D341Med (cell line): ENCODE data around the gene NOM1.

Experiments
- DNase-seq: peaks from one replicate; pipeline ENCODE4 v3.0.0; 2012; ENCODE audit warnings: low spot score

The NOM1 gene

DNA sequence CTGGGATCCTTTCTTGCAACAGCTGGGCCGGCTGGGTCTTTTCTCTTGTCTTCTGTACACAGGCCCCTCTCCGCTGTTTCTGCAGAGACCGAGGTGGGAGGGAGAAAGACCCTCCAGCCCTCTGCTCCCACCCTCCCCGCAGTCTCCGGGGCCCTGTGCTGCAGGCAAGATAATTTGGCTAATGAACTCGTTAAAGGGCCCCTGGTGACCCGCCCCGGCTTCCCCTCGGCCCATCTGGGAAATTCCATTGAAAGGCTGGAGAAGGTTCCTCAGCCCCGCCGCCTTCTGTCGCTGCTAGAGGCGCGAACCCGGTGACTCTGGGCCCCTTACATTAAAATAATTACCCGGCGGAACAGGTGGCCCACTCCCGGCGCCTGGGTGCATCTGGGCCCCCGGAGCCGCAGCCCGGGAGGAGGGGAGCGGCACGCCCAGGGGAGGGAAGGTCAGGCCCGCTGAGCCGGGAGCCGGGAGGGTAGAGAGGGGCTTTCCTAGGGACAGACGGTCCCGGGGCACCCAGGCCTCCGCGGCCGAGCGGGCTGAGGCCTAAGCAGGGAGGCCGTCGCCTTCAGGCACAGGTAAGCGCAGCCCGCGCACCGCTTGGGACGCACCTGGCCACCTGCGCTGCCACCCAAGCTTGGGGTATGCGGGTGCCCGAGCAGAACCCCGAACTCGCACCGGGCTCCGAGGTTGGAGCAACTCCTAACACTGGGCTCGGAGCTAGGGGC, 68.3 kb downstream of the NOM1 start:
- DNase-seq = peak; percentile 54

DNA sequence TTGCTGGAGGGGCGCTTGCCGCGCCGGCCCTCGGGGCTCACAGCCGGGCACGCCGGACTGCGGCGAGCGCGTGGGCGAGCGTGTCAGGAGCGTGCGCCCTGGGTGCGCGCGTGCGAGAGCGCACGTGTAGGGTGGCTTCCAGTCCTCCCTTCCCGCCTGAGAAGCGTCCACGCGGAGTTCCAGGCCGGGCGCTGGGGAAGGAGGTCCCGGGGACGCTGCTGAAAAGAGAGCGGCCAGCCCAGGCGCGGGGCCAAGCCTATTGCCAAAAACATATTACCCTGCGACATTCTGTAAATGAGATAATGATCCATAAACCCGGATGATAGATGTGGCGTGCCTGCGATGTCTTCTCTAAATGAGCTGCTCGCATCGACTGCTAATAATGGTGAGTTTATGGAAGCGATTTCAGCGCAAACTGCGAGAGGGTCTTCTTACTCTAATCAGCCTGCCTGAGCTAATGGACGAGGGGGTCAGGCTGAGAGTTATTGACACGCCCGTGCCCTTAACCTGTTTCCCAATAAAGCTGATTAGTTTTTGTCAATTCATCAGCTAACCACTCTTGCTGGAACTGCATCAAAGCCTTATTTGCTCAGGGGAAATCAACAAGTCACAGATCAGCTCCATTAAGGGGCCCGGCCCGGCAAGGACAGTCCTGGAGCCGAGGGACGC, 69.0 kb downstream of the NOM1 start:
- peak; percentile 57 for DNase-seq

DNA sequence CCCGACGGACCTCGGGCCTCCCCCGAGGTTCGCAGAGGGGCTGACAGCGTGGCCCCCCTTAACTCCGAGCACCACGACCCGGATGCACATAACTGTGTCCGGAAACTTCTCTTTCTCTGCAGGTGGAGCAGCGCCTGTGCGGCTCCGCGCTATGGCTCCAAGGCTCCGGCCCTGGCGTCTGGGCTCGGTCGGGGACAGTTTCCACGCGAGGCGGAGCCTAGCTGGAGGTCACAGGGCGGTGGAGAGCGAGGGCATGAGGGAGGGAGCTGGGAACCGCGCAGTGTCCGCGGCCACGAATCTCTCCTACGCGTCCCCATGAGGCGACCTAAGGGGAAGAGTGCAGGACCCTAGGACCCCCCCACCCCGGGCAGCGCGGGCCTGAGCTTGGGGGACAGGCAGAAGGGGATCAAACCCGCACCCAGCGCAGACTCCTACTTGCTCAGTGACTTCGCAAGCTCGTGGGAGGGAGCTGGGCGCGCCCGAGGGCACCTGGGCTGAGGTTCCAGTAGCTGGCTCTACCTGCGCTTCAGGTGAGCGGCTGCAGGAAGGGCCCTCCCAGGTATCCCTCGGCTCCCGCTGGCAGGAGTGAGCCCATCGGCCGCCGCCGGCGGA, 69.6 kb downstream of the NOM1 start:
- DNase-seq = peak; percentile 47

DNA sequence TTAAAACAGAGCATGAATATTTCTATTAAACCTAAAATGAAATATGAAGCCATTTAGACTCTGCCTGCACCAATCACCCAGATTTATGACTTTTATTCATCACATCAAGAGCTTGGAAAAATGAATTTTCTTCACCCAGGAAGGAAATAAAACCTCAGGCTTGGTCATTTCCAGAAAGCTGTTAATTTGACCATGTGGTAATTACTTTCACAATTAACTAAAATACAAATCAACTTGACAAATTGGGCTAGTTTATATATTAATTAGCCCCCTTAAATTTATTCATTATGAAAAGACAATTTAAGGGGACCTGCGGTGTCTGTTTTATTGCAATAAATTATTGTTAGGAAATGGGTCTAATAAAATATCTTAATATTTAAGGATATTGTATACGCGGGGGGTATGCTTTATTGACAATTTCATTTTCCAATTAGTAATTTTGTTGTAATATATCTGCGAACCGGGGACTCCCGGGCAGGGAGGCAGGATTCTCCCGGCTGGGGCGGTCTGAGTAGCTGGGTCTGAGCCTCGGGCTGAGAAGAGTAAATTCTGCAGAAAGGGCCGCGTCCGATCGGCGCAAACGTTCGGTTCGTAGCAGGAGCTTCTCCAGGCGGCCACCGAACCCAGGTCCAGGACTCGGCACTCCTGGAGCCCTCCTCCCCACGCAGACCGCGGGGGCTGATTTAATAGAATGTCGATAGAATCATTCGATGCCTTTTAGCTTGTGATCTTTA, 70.4 kb downstream of the NOM1 start:
- DNase-seq = no peak

DNA sequence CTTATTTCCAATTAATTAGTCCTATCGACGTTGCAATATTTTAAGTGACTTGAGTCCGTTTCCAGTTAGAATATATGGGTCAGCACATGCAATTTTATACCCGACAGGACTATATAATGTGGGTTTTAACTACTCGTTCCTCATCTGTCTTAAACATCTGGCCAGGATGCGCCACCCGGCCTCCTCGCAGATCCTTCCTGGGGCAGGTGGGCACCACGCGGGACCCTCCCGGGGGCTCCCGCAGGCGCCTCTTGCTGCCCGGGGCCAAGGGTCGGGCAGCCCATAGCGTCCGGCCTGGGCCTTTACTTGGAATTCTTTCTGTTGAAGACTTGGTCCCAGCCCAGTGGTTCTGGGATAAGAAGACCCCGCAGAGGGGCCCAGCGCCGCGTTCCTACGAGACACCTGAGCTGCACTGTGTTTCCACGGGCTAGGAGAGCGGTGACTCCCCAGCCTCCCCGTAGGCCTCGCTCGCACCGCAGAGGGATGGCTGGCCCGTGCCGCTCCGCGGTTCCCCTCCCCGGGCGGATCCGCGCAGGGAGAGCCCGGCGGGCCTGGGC, 71.1 kb downstream of the NOM1 start:
- no peak for DNase-seq

DNA sequence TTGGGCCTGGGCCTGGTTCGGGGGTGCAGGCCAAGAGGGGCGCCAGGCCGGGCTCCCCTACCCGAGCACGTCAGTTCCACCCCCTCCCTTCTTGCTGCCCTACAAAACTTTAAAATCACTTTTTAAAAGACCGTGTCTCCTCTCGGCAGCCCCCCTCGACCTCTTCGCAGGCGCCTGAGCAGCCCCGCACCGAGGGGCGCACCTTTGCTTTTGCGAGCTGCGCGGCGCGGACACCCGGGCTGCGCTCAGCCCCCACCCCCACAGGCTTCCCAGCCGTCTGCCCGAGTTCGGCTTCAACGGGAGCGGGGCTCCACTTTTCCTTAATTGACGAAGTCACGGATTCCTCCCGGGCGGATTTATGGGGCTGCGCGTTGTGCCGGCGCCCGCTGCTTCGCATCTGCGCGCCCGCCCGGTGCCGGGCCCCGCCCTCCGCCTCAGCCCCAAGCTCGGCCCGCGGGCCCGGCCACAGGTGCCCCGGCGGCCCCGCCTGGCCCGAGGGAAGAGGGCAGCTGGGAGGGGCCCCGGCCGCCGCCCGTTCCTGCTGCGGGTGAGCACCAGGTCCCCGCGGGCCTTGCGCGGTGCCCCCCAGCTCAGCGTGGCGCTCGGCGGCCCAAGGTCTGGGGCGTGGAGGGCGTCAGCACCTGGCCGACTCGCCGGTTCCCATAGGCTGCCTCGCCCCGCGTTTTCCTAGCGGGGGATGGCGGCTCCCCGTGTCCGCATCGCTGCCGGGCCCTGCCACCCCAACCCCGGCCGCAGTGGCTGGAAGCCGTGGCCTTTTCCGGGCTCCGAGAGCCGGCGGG, 71.8 kb downstream of the NOM1 start:
- DNase-seq = peak; percentile 71

DNA sequence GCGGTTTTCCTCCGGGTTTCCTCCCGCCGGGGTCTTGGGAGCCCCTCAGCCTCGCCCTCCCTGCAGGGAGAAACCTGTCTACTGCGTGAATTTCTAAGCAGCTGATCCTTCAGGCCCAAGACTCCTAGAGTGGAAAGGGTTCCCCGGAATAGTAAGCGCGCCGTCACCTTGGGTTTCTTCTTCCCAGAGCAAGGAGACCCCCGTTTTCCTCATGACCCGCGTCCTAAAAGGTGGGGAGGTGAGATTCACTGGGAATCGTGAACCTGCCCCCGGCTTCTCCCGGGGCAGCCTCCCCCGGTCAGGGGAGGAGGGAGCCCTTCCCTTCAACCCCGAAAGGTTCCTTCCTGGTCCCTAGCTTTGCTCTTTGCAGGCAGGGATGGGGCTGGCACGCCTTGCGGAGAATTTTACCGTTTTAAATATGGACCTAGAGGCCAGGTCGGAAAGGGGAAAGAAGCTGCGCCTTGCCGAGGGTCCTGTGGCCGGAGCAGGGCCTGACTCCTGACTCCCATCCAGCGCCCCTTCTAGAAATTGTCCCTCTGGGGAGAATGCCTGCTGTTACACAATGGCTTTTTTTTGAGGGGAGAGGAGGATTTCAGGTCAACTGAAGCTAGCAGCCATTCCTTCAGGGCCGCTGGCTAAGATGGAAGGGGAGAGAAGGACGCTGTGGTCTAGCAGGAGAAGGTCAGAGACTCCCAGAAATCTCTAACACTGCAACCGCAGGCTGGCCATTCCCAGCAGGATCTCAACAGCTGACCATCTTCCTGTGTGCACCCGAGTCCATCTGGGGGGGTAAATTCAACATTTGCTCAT, 72.6 kb downstream of the NOM1 start:
- DNase-seq = no peak
